OCI-LY3 (cell line): ENCODE measurements around the gene BCKDHB.

Experiments used
- H2AFZ ChIP-seq: fragments of 200-600, 300-600 bp; shearing (Covaris generic); 2 replicates; pipeline ENCODE4 v1.6.0; 2014; ENCODE audit warnings: antibody characterized with exemption, low read depth, low read length
- H3K27ac ChIP-seq: fragments of 200-600, 300-600 bp; sonication (generic); 2 replicates; pipeline ENCODE4 v1.5.1; 2014; ENCODE audit warnings: mild to moderate bottlenecking, low read length, moderate library complexity, mixed read lengths
- H3K27me3 ChIP-seq: fragments of 200-600, 300-600 bp; sonication (generic); 2 replicates; pipeline ENCODE4 v1.6.1; 2014; ENCODE audit warnings: low read depth, low read length, mixed read lengths
- H3K36me3 ChIP-seq: fragments of 200-600, 300-600 bp; sonication (generic); replicated peaks from 2 replicates; pipeline ENCODE3; 2014; ENCODE audit warnings: low read depth, low read length, mixed read lengths
- H3K4me1 ChIP-seq: fragments of 300-600, 200-600 bp; sonication (generic); 2 replicates; pipeline ENCODE4 v1.6.1; 2014; ENCODE audit warnings: low read length, mixed read lengths
- H3K4me2 ChIP-seq: fragments of 200-600, 300-600 bp; sonication (generic); 2 replicates; pipeline ENCODE4 v1.6.1; 2014; ENCODE audit warnings: low read length, mixed read lengths
- H3K4me3 ChIP-seq: fragments of 300-600, 200-600 bp; sonication (generic); 2 replicates; pipeline ENCODE4 v1.5.1; 2014; ENCODE audit warnings: antibody characterized with exemption, mild to moderate bottlenecking, low read length, moderate library complexity
- H3K79me2 ChIP-seq: fragments of 300-600, 200-600 bp; shearing (Covaris generic); 2 replicates; pipeline ENCODE4 v1.6.1; 2014; ENCODE audit warnings: mild to moderate bottlenecking, low read length, mixed read lengths
- H3K9ac ChIP-seq: fragments of 300-600, 200-600 bp; shearing (Covaris generic); 2 replicates; pipeline ENCODE4 v1.6.0; 2014; ENCODE audit warnings: mild to moderate bottlenecking, low read length, moderate library complexity
- H3K9me3 ChIP-seq: fragments of 200-600, 300-600 bp; shearing (Covaris generic); 2 replicates; pipeline ENCODE4 v1.6.1; 2014; ENCODE audit warnings: low read length, mixed read lengths; ENCODE audit not compliant: insufficient read depth
- H4K20me1 ChIP-seq: fragments of 200-600, 300-600 bp; sonication (generic); 2 replicates; pipeline ENCODE4 v1.6.1; 2016; ENCODE audit warnings: low read length, mixed read lengths; ENCODE audit not compliant: insufficient read depth
- CTCF ChIP-seq: fragments of 200-600, 300-600 bp; sonication (generic); IDR thresholded peaks from 2 replicates; pipeline ENCODE4 v1.5.1; 2014; ENCODE audit warnings: antibody characterized with exemption, low read length, low read depth
- EZH2phosphoT487 ChIP-seq: fragments of 200-600 bp; shearing (Covaris generic); IDR thresholded peaks from 2 replicates; pipeline ENCODE4 v1.6.1; 2018; ENCODE audit warnings: antibody characterized with exemption, mixed run types, low read depth

The BCKDHB gene

GRCh38 chr6:80277501-80277900, 171.0 kb downstream of the BCKDHB start:
- Histone ChIP-seq H3K4me2 (no peak overlapping the region), H3K9me3 (no peaks in the 10 kb centered on the region), H3K79me2 (no peaks in the 10 kb centered on the region), H3K36me3 (no peaks in the 10 kb centered on the region), H2AFZ (no peak overlapping the region), H3K4me1 (no peaks in the 10 kb centered on the region), H4K20me1 (no peaks in the 10 kb centered on the region), H3K27ac (no peak overlapping the region), H3K27me3 (no peaks in the 10 kb centered on the region), H3K9ac (no peak overlapping the region), H3K4me3 (no peak overlapping the region)
- TF ChIP-seq EZH2phosphoT487 (no peak), CTCF (no peak)

GRCh38 chr6:80280262-80281010, 174.0 kb downstream of the BCKDHB start:
- Histone ChIP-seq H3K36me3 (no peaks in the 10 kb centered on the region), H3K4me1 (no peaks in the 10 kb centered on the region), H3K27ac (no peak overlapping the region), H2AFZ (no peak overlapping the region), H3K4me3 (no peak overlapping the region), H3K9ac (no peak overlapping the region), H3K9me3 (no peaks in the 10 kb centered on the region), H3K27me3 (no peaks in the 10 kb centered on the region), H4K20me1 (no peaks in the 10 kb centered on the region), H3K79me2 (no peaks in the 10 kb centered on the region), H3K4me2 (no peak overlapping the region)
- TF ChIP-seq CTCF (no peak), EZH2phosphoT487 (no peak)

GRCh38 chr6:80282913-80283554, 176.6 kb downstream of the BCKDHB start:
- no peaks in the 10 kb centered on the region for H4K20me1 ChIP-seq
- H2AFZ ChIP-seq: no peak overlapping the region
- no peaks in the 10 kb centered on the region for H3K79me2 ChIP-seq
- no peak overlapping the region for H3K27ac ChIP-seq
- no peaks in the 10 kb centered on the region for H3K27me3 ChIP-seq
- no peak overlapping the region for H3K4me3 ChIP-seq
- H3K9me3 ChIP-seq: no peaks in the 10 kb centered on the region
- H3K4me1 ChIP-seq: no peaks in the 10 kb centered on the region
- H3K36me3 ChIP-seq: no peaks in the 10 kb centered on the region
- no peak overlapping the region for H3K4me2 ChIP-seq
- H3K9ac ChIP-seq: no peak overlapping the region
- TF ChIP-seq EZH2phosphoT487 (no peak), CTCF (no peak)

- Histone ChIP-seq H3K36me3 (no peaks in the 10 kb centered on the region), H3K4me3 (no peak overlapping the region), H3K4me1 (no peaks in the 10 kb centered on the region), H3K4me2 (no peak overlapping the region), H3K27me3 (no peaks in the 10 kb centered on the region), H3K9me3 (no peaks in the 10 kb centered on the region), H4K20me1 (no peaks in the 10 kb centered on the region), H3K79me2 (no peaks in the 10 kb centered on the region), H3K9ac (no peak overlapping the region), H3K27ac (no peak overlapping the region), H2AFZ (no peak overlapping the region)
- no peak for TF ChIP-seq EZH2phosphoT487
- TF ChIP-seq CTCF: no peak
Measured at GRCh38 chr6:80287112-80287511, 180.6 kb downstream of the BCKDHB start.
